Vagina (tissue), 2 donors: ENCODE data around the gene HEATR5A. TPM values are rescaled to one million over a fixed set of nuclear protein-coding genes. Genes with fewer than 3 reads are reported as not detected.
"Not testable (repeated sequence)": the region's sequence is repeated elsewhere in the genome, so short reads cannot be mapped to it uniquely, and the experiment has no call there.

ENCODE experiments used
- DNase-seq, 2 donors: peaks; one replicate each; pipeline ENCODE4 v3.0.0-alpha.2; 2017; ENCODE audit errors: extremely low spot score in 2 of 2
- H3K27ac ChIP-seq: fragments of 200-600 bp; sonication (generic); one replicate; pipeline ENCODE4 v1.5.1; 2019
- H3K27me3 ChIP-seq: fragments of 200-600 bp; sonication (generic); one replicate; pipeline ENCODE4 v1.5.1; 2019
- H3K36me3 ChIP-seq, 2 donors: fragments of 200-600 bp; sonication (generic); one replicate each; pipeline ENCODE4 v1.5.1; 2017 to 2019
- H3K4me1 ChIP-seq: fragments of 200-600 bp; sonication (generic); one replicate; pipeline ENCODE4 v1.5.1; 2019
- H3K4me3 ChIP-seq, 2 donors: fragments of 200-600 bp; sonication (generic); 1 replicate in 1 of 2; 2 replicates in 1 of 2; pipeline ENCODE4 v1.5.1; 2016 to 2019
- H3K9me3 ChIP-seq: fragments of 200-600 bp; sonication (generic); one replicate; pipeline ENCODE4 v1.5.1; 2019
- CTCF ChIP-seq, 3 experiments: fragments of 450-650 bp in 2 of 3; fragments of 200-600 bp in 1 of 3; sonication (generic) in 1 of 3; IDR thresholded peaks; one replicate each; pipeline ENCODE4 v1.5.1; 2017 to 2019; ENCODE audit warnings: antibody characterized with exemption in 3 of 3, mild to moderate bottlenecking in 2 of 3, moderate library complexity in 2 of 3
- POLR2A ChIP-seq, 2 donors: fragments of 450-650 bp; IDR thresholded peaks; one replicate each; pipeline ENCODE4 v1.6.1; 2017; ENCODE audit warnings: antibody characterized with exemption in 2 of 2, mild to moderate bottlenecking in 2 of 2, moderate library complexity in 2 of 2
- POLR2AphosphoS5 ChIP-seq, 2 donors: sonication (generic); formaldehyde crosslinking; IDR thresholded peaks; one replicate each; pipeline ENCODE4 v1.9.0; 2017; ENCODE audit warnings: antibody characterized with exemption in 2 of 2, mild to moderate bottlenecking in 2 of 2, low read depth in 1 of 2; ENCODE audit not compliant: insufficient read depth in 1 of 2
- intact Hi-C: fragments of 100-400 bp; cut with DNase I; formaldehyde crosslinking; loops from one replicate; pipeline ENCODE4 v1.15.1; 2023
- total RNA-seq: library from RNA; depleted of rRNA; stranded (reverse); fragments of >200 nt; gene quantifications from one replicate; pipeline ENCODE4 v1.2.3, GENCODE V29; 2016

Gene HEATR5A
- total RNA-seq, 1 donor from 2014 or later: 16.9 TPM

DNA sequence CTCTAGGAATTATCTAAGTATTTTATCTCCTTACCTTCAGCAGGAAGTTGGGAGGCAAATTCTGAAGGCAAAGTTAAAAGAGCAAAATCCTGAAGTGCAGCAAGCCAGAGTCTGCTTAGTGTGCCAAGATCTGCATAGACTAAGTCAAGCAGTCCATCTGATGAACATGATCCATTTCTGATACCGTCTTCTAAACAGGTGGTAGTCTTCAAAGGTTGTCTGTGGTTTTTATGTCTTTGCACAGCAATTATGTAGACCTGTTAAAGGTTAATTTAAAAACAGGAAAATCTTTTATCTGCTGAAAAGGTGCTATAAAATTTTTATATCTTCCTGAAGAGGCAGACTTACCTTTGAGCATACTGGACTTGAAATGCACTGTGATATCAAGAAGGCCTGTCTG, 107.4 kb downstream of the HEATR5A start:
- intact Hi-C loops: no loop called here
- DNase-seq: no peak
- Histone ChIP-seq H3K4me1 (no peaks in the 10 kb centered on the region), H3K9me3 (no peaks in the 10 kb centered on the region), H3K27ac (no peak overlapping the region), H3K36me3 (peaks cover 0 to 30% of the 10 kb centered on the region in 2 donors), H3K4me3 (no peak overlapping the region), H3K27me3 (no peaks in the 10 kb centered on the region)
- TF ChIP-seq CTCF (IDR thresholded peaks at IDR 0.05) (no peak), POLR2A (IDR thresholded peaks at IDR 0.05) (no peak), POLR2AphosphoS5 (IDR thresholded peaks at IDR 0.05; ENCODE audit: insufficient read depth in 1 of 2, low read depth in 1 of 2) (no peak)

DNA sequence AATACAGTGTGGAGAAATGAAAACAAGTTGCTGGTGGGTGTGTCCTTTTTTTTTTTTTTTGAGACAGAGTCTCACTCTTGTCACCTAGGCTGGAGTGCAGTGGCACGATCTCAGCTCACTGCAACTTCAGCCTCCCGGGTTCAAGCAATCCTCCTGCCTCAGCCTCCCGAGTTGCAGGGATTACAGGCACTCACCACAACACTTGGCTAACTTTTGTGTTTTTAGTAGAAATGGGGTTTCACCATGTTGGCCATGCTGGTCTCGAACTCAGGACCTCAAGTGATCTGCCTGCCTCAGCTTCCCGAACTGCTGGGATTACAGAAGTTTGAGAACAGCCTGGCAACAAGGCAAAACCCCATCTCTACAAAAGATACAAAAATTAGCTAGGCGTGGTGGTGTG, 108.0 kb downstream of the HEATR5A start:
- H3K27ac ChIP-seq, DNase-seq, H3K4me3 ChIP-seq, H3K4me1 ChIP-seq, H3K27me3 ChIP-seq, H3K9me3 ChIP-seq, intact Hi-C loops: not testable (repeated sequence)
- peaks cover 0 to 30% of the 10 kb centered on the region in 2 donors for H3K36me3 ChIP-seq

DNA sequence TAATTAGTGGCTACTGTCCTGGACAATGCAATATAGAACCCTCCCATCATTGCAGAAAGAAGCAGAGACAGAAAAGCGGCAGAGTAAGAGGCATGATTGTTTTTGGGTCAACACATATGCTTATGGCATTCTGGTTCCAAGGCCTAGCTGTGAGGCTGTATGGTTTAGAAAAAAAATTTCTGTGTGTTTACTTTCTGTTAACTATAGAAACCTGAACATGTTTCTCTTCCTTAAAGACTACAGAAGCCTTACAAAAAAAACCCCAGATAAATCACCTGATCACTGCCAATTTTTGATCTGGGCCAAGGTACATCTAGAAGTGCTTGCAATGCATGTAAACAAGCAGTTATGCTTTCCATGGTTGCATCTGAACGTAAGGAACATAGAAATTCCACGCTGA, 112.7 kb downstream of the HEATR5A start:
- no peaks in the 10 kb centered on the region for H3K9me3 ChIP-seq
- H3K27ac ChIP-seq: no peak overlapping the region
- intact Hi-C loops: no loop called here
- DNase-seq: no peak
- no peaks in the 10 kb centered on the region for H3K27me3 ChIP-seq
- H3K4me3 ChIP-seq: no peak overlapping the region
- peaks cover 0 to 37% of the 10 kb centered on the region in 2 donors for H3K36me3 ChIP-seq
- H3K4me1 ChIP-seq: no peaks in the 10 kb centered on the region
- TF ChIP-seq POLR2AphosphoS5 (IDR thresholded peaks at IDR 0.05; ENCODE audit: insufficient read depth in 1 of 2, low read depth in 1 of 2) (no peak), CTCF (IDR thresholded peaks at IDR 0.05) (no peak), POLR2A (IDR thresholded peaks at IDR 0.05) (no peak)

DNA sequence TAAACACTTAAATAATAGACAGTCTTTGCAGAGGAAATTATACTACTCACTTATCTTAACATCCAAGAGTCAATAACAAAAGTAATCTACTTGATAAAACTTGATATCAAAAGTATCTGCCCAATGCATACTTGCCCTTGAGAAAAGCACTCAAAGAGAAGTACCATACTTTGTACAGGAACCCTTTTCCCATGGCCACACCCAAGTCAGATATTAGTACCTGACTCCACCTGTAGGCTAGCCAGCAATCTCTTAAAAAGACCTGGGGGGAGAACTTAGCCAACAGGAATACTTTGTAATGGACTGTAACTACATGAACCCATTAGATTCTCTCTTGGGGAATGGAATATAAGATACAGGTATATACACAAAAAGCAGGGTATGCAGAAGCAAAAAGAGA, 113.2 kb downstream of the HEATR5A start:
- H3K4me1 ChIP-seq: no peaks in the 10 kb centered on the region
- intact Hi-C loops: no loop called here
- H3K27ac ChIP-seq: no peak overlapping the region
- H3K36me3 ChIP-seq: peaks cover 0 to 33% of the 10 kb centered on the region in 2 donors
- H3K9me3 ChIP-seq: no peaks in the 10 kb centered on the region
- TF ChIP-seq POLR2A (IDR thresholded peaks at IDR 0.05): no peak
- no peak for TF ChIP-seq CTCF (IDR thresholded peaks at IDR 0.05)
- TF ChIP-seq POLR2AphosphoS5 (IDR thresholded peaks at IDR 0.05; ENCODE audit: insufficient read depth in 1 of 2, low read depth in 1 of 2): no peak
- no peak for DNase-seq
- H3K4me3 ChIP-seq: no peak overlapping the region
- no peaks in the 10 kb centered on the region for H3K27me3 ChIP-seq

DNA sequence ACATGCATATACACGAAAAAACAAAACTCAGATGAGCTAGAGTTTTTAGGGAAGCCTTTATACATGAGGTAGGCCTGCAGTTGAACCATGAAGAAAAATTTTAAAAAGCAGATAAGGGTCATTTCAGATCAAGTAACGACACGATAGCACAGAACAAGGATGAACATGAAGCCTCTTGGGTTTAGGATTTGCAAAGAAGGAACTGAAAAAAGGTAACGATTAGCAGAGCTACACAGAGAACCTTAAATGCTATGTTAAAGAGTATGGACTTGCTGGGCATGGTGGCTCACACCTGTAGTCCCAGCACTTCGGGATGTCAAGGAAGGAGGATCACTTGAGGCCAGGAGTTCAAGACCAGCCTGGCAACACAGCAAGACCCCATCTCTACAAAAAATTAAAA, 116.7 kb downstream of the HEATR5A start:
- Histone ChIP-seq H3K36me3 (peaks cover 0 to 31% of the 10 kb centered on the region in 2 donors), H3K27ac (no peak overlapping the region), H3K27me3 (no peaks in the 10 kb centered on the region), H3K4me1 (no peaks in the 10 kb centered on the region), H3K9me3 (no peaks in the 10 kb centered on the region), H3K4me3 (no peak overlapping the region)
- no peak for TF ChIP-seq CTCF (IDR thresholded peaks at IDR 0.05)
- no peak for TF ChIP-seq POLR2AphosphoS5 (IDR thresholded peaks at IDR 0.05; ENCODE audit: insufficient read depth in 1 of 2, low read depth in 1 of 2)
- no peak for TF ChIP-seq POLR2A (IDR thresholded peaks at IDR 0.05)
- no peak for DNase-seq
- intact Hi-C loops: no loop called here

GRCh38 chr14:31300883-31301282, 119.5 kb downstream of the HEATR5A start:
- intact Hi-C loops: no loop called here
- H3K4me3 ChIP-seq: no peak overlapping the region
- H3K9me3 ChIP-seq: no peaks in the 10 kb centered on the region

More at GRCh38 chr14:31300883-31301282, 119.5 kb downstream of the HEATR5A start:
- Histone ChIP-seq H3K4me1 (no peaks in the 10 kb centered on the region), H3K36me3 (peaks cover 0 to 27% of the 10 kb centered on the region in 2 donors), H3K27ac (no peak overlapping the region), H3K27me3 (no peaks in the 10 kb centered on the region)
- no peak for DNase-seq
- TF ChIP-seq POLR2A (IDR thresholded peaks at IDR 0.05) (no peak), POLR2AphosphoS5 (IDR thresholded peaks at IDR 0.05; ENCODE audit: insufficient read depth in 1 of 2, low read depth in 1 of 2) (no peak)
